Trophoblast cell (in vitro differentiated cells and primary cell): ENCODE results near the gene SDS.

Experiments used
- DNase-seq, 2 donors: peaks; one replicate each; pipeline ENCODE4 v3.0.0-alpha.2; 2016
- H2AFZ ChIP-seq: 2 replicates; pipeline ENCODE4 v1.6.1; 2013; ENCODE audit warnings: low read length, moderate library complexity, mild to moderate bottlenecking; ENCODE audit not compliant: insufficient read depth, poor library complexity
- H2AK5ac ChIP-seq: 2 replicates; pipeline ENCODE4 v1.6.1; 2013; ENCODE audit warnings: mild to moderate bottlenecking, low read length
- H2BK120ac ChIP-seq: 2 replicates; pipeline ENCODE4 v1.6.1; 2013; ENCODE audit warnings: low read length, mild to moderate bottlenecking, moderate library complexity; ENCODE audit not compliant: insufficient read depth, poor library complexity
- H2BK12ac ChIP-seq: 2 replicates; pipeline ENCODE4 v1.6.1; 2013; ENCODE audit warnings: mild to moderate bottlenecking, low read length, moderate library complexity
- H2BK5ac ChIP-seq: 2 replicates; pipeline ENCODE4 v1.6.1; 2013; ENCODE audit warnings: low read length, low read depth, moderate library complexity, mild to moderate bottlenecking; ENCODE audit not compliant: poor library complexity
- H3K14ac ChIP-seq: 2 replicates; pipeline ENCODE4 v1.6.1; 2013; ENCODE audit warnings: mild to moderate bottlenecking, low read length
- H3K18ac ChIP-seq: 2 replicates; pipeline ENCODE4 v1.6.1; 2013; ENCODE audit warnings: mild to moderate bottlenecking, low read length
- H3K23ac ChIP-seq: 2 replicates; pipeline ENCODE4 v1.6.1; 2013; ENCODE audit warnings: low read length
- H3K27ac ChIP-seq: 2 replicates; pipeline ENCODE4 v1.5.1; 2013; ENCODE audit warnings: low read depth, mild to moderate bottlenecking, inconsistent platforms, low read length, moderate library complexity
- H3K27me3 ChIP-seq: 2 replicates; pipeline ENCODE4 v1.6.1; 2013; ENCODE audit warnings: inconsistent platforms, mild to moderate bottlenecking, low read length, moderate library complexity; ENCODE audit not compliant: insufficient read depth
- H3K36me3 ChIP-seq, 2 experiments: 1 replicate in 1 of 2; 2 replicates in 1 of 2; pipeline ENCODE4 v1.6.1; 2013; ENCODE audit warnings: low read length in 2 of 2, mild to moderate bottlenecking in 2 of 2, moderate library complexity in 1 of 2; ENCODE audit not compliant: insufficient read depth in 2 of 2, control insufficient read depth in 1 of 2
- H3K4ac ChIP-seq: 2 replicates; pipeline ENCODE4 v1.6.1; 2013; ENCODE audit warnings: low read depth, mild to moderate bottlenecking, low read length, moderate library complexity
- H3K4me1 ChIP-seq, 2 experiments: 1 replicate in 1 of 2; 2 replicates in 1 of 2; pipeline ENCODE4 v1.6.1; 2013; ENCODE audit warnings: low read length in 2 of 2, mild to moderate bottlenecking in 2 of 2, moderate library complexity in 1 of 2; ENCODE audit not compliant: insufficient read depth in 2 of 2, control insufficient read depth in 1 of 2
- H3K4me2 ChIP-seq: 2 replicates; pipeline ENCODE4 v1.6.1; 2013; ENCODE audit warnings: inconsistent platforms, mild to moderate bottlenecking, low read length, moderate library complexity
- H3K4me3 ChIP-seq: 2 replicates; pipeline ENCODE4 v1.5.1; 2013; ENCODE audit warnings: mild to moderate bottlenecking, low read depth, low read length, inconsistent platforms
- H3K79me1 ChIP-seq: one replicate; pipeline ENCODE4 v1.6.1; 2013; ENCODE audit warnings: low read length
- H3K79me2 ChIP-seq: 2 replicates; pipeline ENCODE4 v1.6.1; 2013; ENCODE audit warnings: low read length, mild to moderate bottlenecking; ENCODE audit not compliant: control insufficient read depth, insufficient read depth, poor library complexity
- H3K9ac ChIP-seq: 2 replicates; pipeline ENCODE4 v1.6.1; 2013; ENCODE audit warnings: mild to moderate bottlenecking, low read length
- H3K9me3 ChIP-seq: 2 replicates; pipeline ENCODE4 v1.6.1; 2013; ENCODE audit warnings: low read depth, mild to moderate bottlenecking, control low read depth, inconsistent platforms, low read length; ENCODE audit not compliant: insufficient read depth
- H4K12ac ChIP-seq: 2 replicates; pipeline ENCODE4 v1.6.1; 2013; ENCODE audit warnings: low read depth, mild to moderate bottlenecking, low read length, moderate library complexity
- H4K8ac ChIP-seq: 2 replicates; pipeline ENCODE4 v1.6.1; 2013; ENCODE audit warnings: low read depth, mild to moderate bottlenecking, low read length, moderate library complexity
- H4K91ac ChIP-seq: one replicate; pipeline ENCODE4 v1.6.1; 2013; ENCODE audit warnings: low read depth, mild to moderate bottlenecking, low read length, moderate library complexity
- WGBS: extraction: QIAGEN DNeasy Blood & Tissue Kit; methylation state at CpG from one replicate; pipeline ENCODE4 v1.1.7; 2013; ENCODE audit warnings: missing lambda C conversion rate; ENCODE audit not compliant: insufficient read length, insufficient coverage; ENCODE audit errors: extremely low coverage; 5-methylcytosine and 5-hydroxymethylcytosine counted together

SDS gene

GRCh38 chr12:113396828-113397496 lies 6.7 kb downstream of the SDS start:
- Histone ChIP-seq H2BK12ac (no peak overlapping the region), H3K23ac (no peak overlapping the region), H3K79me2 (no peaks in the 10 kb centered on the region), H3K18ac (no peak overlapping the region), H2BK120ac (no peak overlapping the region), H4K12ac (no peak overlapping the region), H3K36me3 (no peaks in the 10 kb centered on the region), H2AK5ac (no peak overlapping the region), H3K14ac (no peak overlapping the region), H4K91ac (no peak overlapping the region), H3K4me1 (no peaks in the 10 kb centered on the region), H3K4me3 (no peak overlapping the region), H3K27ac (no peak overlapping the region), H3K79me1 (no peaks in the 10 kb centered on the region), H2BK5ac (no peak overlapping the region), H4K8ac (no peak overlapping the region), H3K4me2 (no peak overlapping the region), H3K9me3 (peaks cover 3% of the 10 kb centered on the region), H3K9ac (no peak overlapping the region), H3K4ac (no peak overlapping the region), H3K27me3 (no peaks in the 10 kb centered on the region), H2AFZ (no peak overlapping the region)
- whole genome bisulfite sequencing, result no CpG with 5 or more reads among the region's 16 CpGs
- no peak for DNase-seq

GRCh38 chr12:113396200-113396599 lies 7.5 kb downstream of the SDS start:
- H3K23ac ChIP-seq, result no peak overlapping the region
- H3K27ac ChIP-seq, result no peak overlapping the region
- no peaks in the 10 kb centered on the region for H3K79me2 ChIP-seq
- no peak overlapping the region for H3K4me3 ChIP-seq
- H4K12ac ChIP-seq, result no peak overlapping the region
- H3K4me2 ChIP-seq, result no peak overlapping the region
- H3K4ac ChIP-seq, result no peak overlapping the region
- no peak overlapping the region for H4K8ac ChIP-seq
- H3K79me1 ChIP-seq, result no peaks in the 10 kb centered on the region
- no peak overlapping the region for H3K18ac ChIP-seq
- H3K27me3 ChIP-seq, result no peaks in the 10 kb centered on the region
- H3K9me3 ChIP-seq, result peaks cover 3% of the 10 kb centered on the region
- no peak overlapping the region for H2BK5ac ChIP-seq
- no peak overlapping the region for H2AFZ ChIP-seq
- no peaks in the 10 kb centered on the region for H3K36me3 ChIP-seq
- H3K14ac ChIP-seq, result no peak overlapping the region
- DNase-seq, result no peak
- H2AK5ac ChIP-seq, result no peak overlapping the region
- H3K4me1 ChIP-seq, result no peaks in the 10 kb centered on the region
- no peak overlapping the region for H2BK12ac ChIP-seq
- no peak overlapping the region for H3K9ac ChIP-seq
- no peak overlapping the region for H4K91ac ChIP-seq
- H2BK120ac ChIP-seq, result no peak overlapping the region

- H3K9ac ChIP-seq, result no peak overlapping the region
- no peak overlapping the region for H2BK120ac ChIP-seq
- no peaks in the 10 kb centered on the region for H3K4me1 ChIP-seq
- H3K23ac ChIP-seq, result no peak overlapping the region
- no peak overlapping the region for H3K4me3 ChIP-seq
- no peak overlapping the region for H4K91ac ChIP-seq
- H3K36me3 ChIP-seq, result no peaks in the 10 kb centered on the region
- H4K12ac ChIP-seq, result no peak overlapping the region
- no peak overlapping the region for H3K14ac ChIP-seq
- no peak for DNase-seq
- no peaks in the 10 kb centered on the region for H3K27me3 ChIP-seq
- H3K79me1 ChIP-seq, result no peaks in the 10 kb centered on the region
- H3K4me2 ChIP-seq, result no peak overlapping the region
- no peak overlapping the region for H3K18ac ChIP-seq
- H3K4ac ChIP-seq, result no peak overlapping the region
- no peak overlapping the region for H3K27ac ChIP-seq
- WGBS, result no CpG with 5 or more reads among the region's 5 CpGs
- H3K9me3 ChIP-seq, result peaks cover 3% of the 10 kb centered on the region
- H2BK12ac ChIP-seq, result no peak overlapping the region
- H3K79me2 ChIP-seq, result no peaks in the 10 kb centered on the region
- H2AFZ ChIP-seq, result no peak overlapping the region
- H4K8ac ChIP-seq, result no peak overlapping the region
- no peak overlapping the region for H2AK5ac ChIP-seq
- no peak overlapping the region for H2BK5ac ChIP-seq
Measured at GRCh38 chr12:113395119-113395518, 8.6 kb downstream of the SDS start.

- no peaks in the 10 kb centered on the region for H3K79me2 ChIP-seq
- DNase-seq, result no peak
- H2AFZ ChIP-seq, result no peak overlapping the region
- H3K4me2 ChIP-seq, result no peak overlapping the region
- peaks cover 3% of the 10 kb centered on the region for H3K9me3 ChIP-seq
- no peak overlapping the region for H3K18ac ChIP-seq
- peaks cover 0 to 3% of the 10 kb centered on the region in 2 experiments for H3K36me3 ChIP-seq
- H3K79me1 ChIP-seq, result no peaks in the 10 kb centered on the region
- WGBS, result no CpG with 5 or more reads among the region's 5 CpGs
- no peak overlapping the region for H4K91ac ChIP-seq
- no peak overlapping the region for H2AK5ac ChIP-seq
- H2BK12ac ChIP-seq, result no peak overlapping the region
- H3K27ac ChIP-seq, result no peak overlapping the region
- no peak overlapping the region for H3K9ac ChIP-seq
- H2BK5ac ChIP-seq, result no peak overlapping the region
- no peak overlapping the region for H3K14ac ChIP-seq
- H3K4ac ChIP-seq, result no peak overlapping the region
- H4K8ac ChIP-seq, result no peak overlapping the region
- no peaks in the 10 kb centered on the region for H3K4me1 ChIP-seq
- H3K27me3 ChIP-seq, result no peaks in the 10 kb centered on the region
- H3K4me3 ChIP-seq, result no peak overlapping the region
- H2BK120ac ChIP-seq, result no peak overlapping the region
- H4K12ac ChIP-seq, result no peak overlapping the region
- no peak overlapping the region for H3K23ac ChIP-seq
Measured at GRCh38 chr12:113393749-113394148, 9.9 kb downstream of the SDS start.
